Trophoblast cell (in vitro differentiated cells and primary cell): ENCODE results near the gene TRAF3IP1.

Experiments used
- DNase-seq, 2 donors: peaks; one replicate each; pipeline ENCODE4 v3.0.0-alpha.2; 2016
- H2AFZ ChIP-seq: 2 replicates; pipeline ENCODE4 v1.6.1; 2013; ENCODE audit warnings: low read length, moderate library complexity, mild to moderate bottlenecking; ENCODE audit not compliant: insufficient read depth, poor library complexity
- H2AK5ac ChIP-seq: 2 replicates; pipeline ENCODE4 v1.6.1; 2013; ENCODE audit warnings: mild to moderate bottlenecking, low read length
- H2BK120ac ChIP-seq: 2 replicates; pipeline ENCODE4 v1.6.1; 2013; ENCODE audit warnings: low read length, mild to moderate bottlenecking, moderate library complexity; ENCODE audit not compliant: insufficient read depth, poor library complexity
- H2BK12ac ChIP-seq: 2 replicates; pipeline ENCODE4 v1.6.1; 2013; ENCODE audit warnings: mild to moderate bottlenecking, low read length, moderate library complexity
- H2BK5ac ChIP-seq: 2 replicates; pipeline ENCODE4 v1.6.1; 2013; ENCODE audit warnings: low read length, low read depth, moderate library complexity, mild to moderate bottlenecking; ENCODE audit not compliant: poor library complexity
- H3K14ac ChIP-seq: 2 replicates; pipeline ENCODE4 v1.6.1; 2013; ENCODE audit warnings: mild to moderate bottlenecking, low read length
- H3K18ac ChIP-seq: 2 replicates; pipeline ENCODE4 v1.6.1; 2013; ENCODE audit warnings: mild to moderate bottlenecking, low read length
- H3K23ac ChIP-seq: 2 replicates; pipeline ENCODE4 v1.6.1; 2013; ENCODE audit warnings: low read length
- H3K27ac ChIP-seq: 2 replicates; pipeline ENCODE4 v1.5.1; 2013; ENCODE audit warnings: low read depth, mild to moderate bottlenecking, inconsistent platforms, low read length, moderate library complexity
- H3K27me3 ChIP-seq: 2 replicates; pipeline ENCODE4 v1.6.1; 2013; ENCODE audit warnings: inconsistent platforms, mild to moderate bottlenecking, low read length, moderate library complexity; ENCODE audit not compliant: insufficient read depth
- H3K36me3 ChIP-seq, 2 experiments: 1 replicate in 1 of 2; 2 replicates in 1 of 2; pipeline ENCODE4 v1.6.1; 2013; ENCODE audit warnings: low read length in 2 of 2, mild to moderate bottlenecking in 2 of 2, moderate library complexity in 1 of 2; ENCODE audit not compliant: insufficient read depth in 2 of 2, control insufficient read depth in 1 of 2
- H3K4ac ChIP-seq: 2 replicates; pipeline ENCODE4 v1.6.1; 2013; ENCODE audit warnings: low read depth, mild to moderate bottlenecking, low read length, moderate library complexity
- H3K4me1 ChIP-seq, 2 experiments: 1 replicate in 1 of 2; 2 replicates in 1 of 2; pipeline ENCODE4 v1.6.1; 2013; ENCODE audit warnings: low read length in 2 of 2, mild to moderate bottlenecking in 2 of 2, moderate library complexity in 1 of 2; ENCODE audit not compliant: insufficient read depth in 2 of 2, control insufficient read depth in 1 of 2
- H3K4me2 ChIP-seq: 2 replicates; pipeline ENCODE4 v1.6.1; 2013; ENCODE audit warnings: inconsistent platforms, mild to moderate bottlenecking, low read length, moderate library complexity
- H3K4me3 ChIP-seq: 2 replicates; pipeline ENCODE4 v1.5.1; 2013; ENCODE audit warnings: mild to moderate bottlenecking, low read depth, low read length, inconsistent platforms
- H3K79me1 ChIP-seq: one replicate; pipeline ENCODE4 v1.6.1; 2013; ENCODE audit warnings: low read length
- H3K79me2 ChIP-seq: 2 replicates; pipeline ENCODE4 v1.6.1; 2013; ENCODE audit warnings: low read length, mild to moderate bottlenecking; ENCODE audit not compliant: control insufficient read depth, insufficient read depth, poor library complexity
- H3K9ac ChIP-seq: 2 replicates; pipeline ENCODE4 v1.6.1; 2013; ENCODE audit warnings: mild to moderate bottlenecking, low read length
- H3K9me3 ChIP-seq: 2 replicates; pipeline ENCODE4 v1.6.1; 2013; ENCODE audit warnings: low read depth, mild to moderate bottlenecking, control low read depth, inconsistent platforms, low read length; ENCODE audit not compliant: insufficient read depth
- H4K12ac ChIP-seq: 2 replicates; pipeline ENCODE4 v1.6.1; 2013; ENCODE audit warnings: low read depth, mild to moderate bottlenecking, low read length, moderate library complexity
- H4K8ac ChIP-seq: 2 replicates; pipeline ENCODE4 v1.6.1; 2013; ENCODE audit warnings: low read depth, mild to moderate bottlenecking, low read length, moderate library complexity
- H4K91ac ChIP-seq: one replicate; pipeline ENCODE4 v1.6.1; 2013; ENCODE audit warnings: low read depth, mild to moderate bottlenecking, low read length, moderate library complexity
- WGBS: extraction: QIAGEN DNeasy Blood & Tissue Kit; methylation state at CpG from one replicate; pipeline ENCODE4 v1.1.7; 2013; ENCODE audit warnings: missing lambda C conversion rate; ENCODE audit not compliant: insufficient read length, insufficient coverage; ENCODE audit errors: extremely low coverage; 5-methylcytosine and 5-hydroxymethylcytosine counted together

Gene TRAF3IP1

DNA sequence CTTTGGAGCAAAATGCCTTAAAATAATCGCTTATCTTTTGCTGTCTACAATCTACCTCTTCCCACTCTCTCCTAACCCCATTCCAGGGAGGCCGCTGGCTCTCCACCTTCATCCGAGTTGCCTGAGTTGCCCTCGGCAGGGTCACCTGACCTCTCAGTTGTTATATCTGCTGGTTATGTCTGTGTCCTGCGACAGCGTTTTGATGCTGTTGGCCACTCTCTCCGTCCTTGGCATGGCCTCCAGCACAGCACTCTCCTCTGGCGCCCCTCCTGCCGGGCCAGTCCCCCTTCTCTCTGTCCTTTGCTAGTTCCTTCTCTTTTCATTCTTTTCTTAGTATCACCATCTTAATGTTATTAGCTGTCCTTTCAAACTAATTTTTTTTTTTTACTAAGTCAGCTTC, 41.6 kb downstream of the TRAF3IP1 start:
- Histone ChIP-seq H4K91ac (no peak overlapping the region), H3K36me3 (peaks cover 2 to 3% of the 10 kb centered on the region in 2 experiments), H3K27me3 (no peaks in the 10 kb centered on the region), H3K4me2 (no peak overlapping the region), H2BK120ac (no peak overlapping the region), H3K27ac (no peak overlapping the region), H4K8ac (no peak overlapping the region), H3K14ac (no peak overlapping the region), H3K18ac (no peak overlapping the region), H2BK5ac (no peak overlapping the region), H2BK12ac (no peak overlapping the region), H3K4ac (no peak overlapping the region), H3K4me3 (no peak overlapping the region), H2AFZ (no peak overlapping the region), H3K79me2 (no peaks in the 10 kb centered on the region), H3K23ac (no peak overlapping the region), H3K4me1 (no peaks in the 10 kb centered on the region), H3K79me1 (no peaks in the 10 kb centered on the region), H2AK5ac (no peak overlapping the region), H3K9me3 (no peaks in the 10 kb centered on the region), H3K9ac (no peak overlapping the region), H4K12ac (no peak overlapping the region)
- WGBS = no CpG with 5 or more reads among the region's 9 CpGs
- DNase-seq = no peak

DNA sequence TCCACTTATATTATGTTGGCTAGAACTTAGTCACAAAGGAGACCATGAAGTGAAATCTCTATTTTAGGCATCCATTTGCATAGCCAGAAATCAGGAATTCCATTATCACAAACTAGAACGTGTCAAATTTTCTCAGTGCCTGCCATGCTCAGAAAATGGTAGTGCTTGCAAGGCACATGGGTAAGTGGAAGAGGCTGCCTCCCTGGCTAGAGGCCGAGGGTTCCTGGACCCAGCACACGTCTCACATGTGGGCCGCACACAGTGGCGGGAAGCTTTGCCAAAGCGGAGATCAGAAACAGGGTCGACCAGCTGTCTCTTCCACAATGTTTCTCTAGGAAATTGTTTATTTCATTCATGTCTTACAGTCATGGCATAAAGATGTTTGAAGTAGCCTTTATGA, 42.3 kb downstream of the TRAF3IP1 start:
- Histone ChIP-seq H3K27me3 (no peaks in the 10 kb centered on the region), H2BK12ac (no peak overlapping the region), H3K79me2 (no peaks in the 10 kb centered on the region)

DNA sequence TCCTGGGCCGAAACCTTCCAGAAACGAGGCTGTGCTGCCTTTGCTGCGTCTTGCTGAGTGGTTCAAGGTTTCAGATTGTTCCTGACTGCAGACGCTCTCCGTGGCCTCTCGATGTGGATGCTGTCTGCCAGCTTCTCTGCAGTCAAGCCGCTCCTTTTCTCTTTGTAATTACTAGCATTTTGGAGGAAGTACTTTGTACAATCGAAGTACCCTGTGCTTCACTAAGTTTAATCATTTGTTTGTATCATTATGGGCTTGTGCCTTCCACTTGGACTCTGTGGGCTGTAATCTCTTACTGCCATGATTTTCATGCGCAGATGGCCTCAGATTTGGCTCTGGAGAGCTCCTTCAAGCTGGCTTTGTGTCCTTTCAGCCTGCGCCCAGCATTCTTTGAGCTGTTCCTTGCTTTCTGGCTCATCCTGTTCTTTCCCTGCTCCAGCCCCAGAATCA, 49.3 kb downstream of the TRAF3IP1 start:
- Histone ChIP-seq H3K4me2 (no peak overlapping the region), H3K4me1 (no peaks in the 10 kb centered on the region), H2AK5ac (no peak overlapping the region), H3K18ac (no peak overlapping the region), H3K14ac (no peak overlapping the region), H3K4ac (no peak overlapping the region), H3K9ac (no peak overlapping the region), H3K27me3 (no peaks in the 10 kb centered on the region), H3K36me3 (no peaks in the 10 kb centered on the region), H3K79me2 (no peaks in the 10 kb centered on the region), H4K8ac (no peak overlapping the region), H2BK12ac (no peak overlapping the region), H3K4me3 (no peak overlapping the region), H2BK120ac (no peak overlapping the region), H3K23ac (no peak overlapping the region), H4K12ac (no peak overlapping the region), H2BK5ac (no peak overlapping the region), H4K91ac (no peak overlapping the region), H3K27ac (no peak overlapping the region), H3K9me3 (no peaks in the 10 kb centered on the region), H3K79me1 (no peaks in the 10 kb centered on the region), H2AFZ (no peak overlapping the region)
- DNase-seq = no peak
- WGBS = no CpG with 5 or more reads among the region's 10 CpGs

More for the DNA sequence above, 42.3 kb downstream of the TRAF3IP1 start:
- H3K9me3 ChIP-seq = no peaks in the 10 kb centered on the region
- H4K8ac ChIP-seq = no peak overlapping the region
- H3K4me3 ChIP-seq = no peak overlapping the region
- no peak for DNase-seq
- no peak overlapping the region for H3K18ac ChIP-seq
- H3K36me3 ChIP-seq = peaks cover 1 to 2% of the 10 kb centered on the region in 2 experiments
- no peak overlapping the region for H3K4ac ChIP-seq
- H2BK120ac ChIP-seq = no peak overlapping the region
- H3K4me2 ChIP-seq = no peak overlapping the region
- H3K27ac ChIP-seq = no peak overlapping the region
- no peak overlapping the region for H2BK5ac ChIP-seq
- H3K14ac ChIP-seq = no peak overlapping the region
- H2AK5ac ChIP-seq = no peak overlapping the region
- H3K23ac ChIP-seq = no peak overlapping the region
- H3K79me1 ChIP-seq = no peaks in the 10 kb centered on the region
- H3K4me1 ChIP-seq = no peaks in the 10 kb centered on the region
- H3K9ac ChIP-seq = peak overlapping the region; percentile 52
- H4K12ac ChIP-seq = no peak overlapping the region
- WGBS = no CpG with 5 or more reads among the region's 7 CpGs
- no peak overlapping the region for H2AFZ ChIP-seq
- no peak overlapping the region for H4K91ac ChIP-seq

DNA sequence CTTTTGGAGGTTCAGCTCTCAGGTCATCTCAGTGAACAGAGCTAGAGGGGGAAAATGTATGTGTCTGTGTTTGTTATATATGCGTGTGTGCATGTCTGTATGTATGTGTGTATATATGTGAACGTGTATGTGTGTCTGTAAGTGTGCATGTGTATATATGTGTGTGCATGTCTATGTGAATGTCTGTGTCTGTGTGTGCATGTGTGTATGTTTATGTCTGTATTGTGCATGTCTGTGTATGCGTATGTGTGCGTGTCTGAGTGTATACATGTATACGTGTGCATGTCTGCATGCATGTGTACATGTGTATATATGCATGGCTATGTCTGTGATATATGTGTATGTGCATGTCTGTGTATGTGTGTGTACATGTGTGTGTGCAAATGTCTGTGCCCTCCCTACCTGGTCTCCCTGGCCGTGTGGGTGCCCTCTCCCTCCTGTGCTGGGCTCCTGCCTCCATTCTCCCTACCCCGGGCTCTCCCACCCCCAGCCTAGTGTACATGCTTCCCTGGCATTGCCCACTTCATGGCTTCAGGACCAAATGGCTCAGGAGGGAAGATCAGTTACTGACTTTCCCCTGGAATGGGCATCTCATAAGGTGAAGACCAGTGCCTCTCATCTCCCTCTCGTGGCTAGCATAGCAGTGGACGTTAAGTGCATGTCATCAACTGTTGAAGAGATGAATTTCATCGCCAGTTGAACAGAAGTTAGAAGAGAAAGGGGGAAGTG, 49.9 kb downstream of the TRAF3IP1 start:
- H3K4me2 ChIP-seq = no peak overlapping the region

More for the DNA sequence above, 49.9 kb downstream of the TRAF3IP1 start:
- Histone ChIP-seq H3K23ac (no peak overlapping the region), H3K27me3 (no peaks in the 10 kb centered on the region), H2AK5ac (no peak overlapping the region), H2BK12ac (no peak overlapping the region), H3K14ac (no peak overlapping the region), H3K27ac (no peak overlapping the region), H4K8ac (no peak overlapping the region), H3K79me2 (no peaks in the 10 kb centered on the region), H3K4ac (no peak overlapping the region), H3K4me3 (no peak overlapping the region), H2BK120ac (no peak overlapping the region), H2BK5ac (no peak overlapping the region), H3K9ac (no peak overlapping the region), H3K79me1 (no peaks in the 10 kb centered on the region), H4K12ac (no peak overlapping the region), H2AFZ (no peak overlapping the region), H4K91ac (no peak overlapping the region), H3K4me1 (no peaks in the 10 kb centered on the region), H3K9me3 (no peaks in the 10 kb centered on the region), H3K18ac (no peak overlapping the region), H3K36me3 (no peaks in the 10 kb centered on the region)
- DNase-seq = no peak
- WGBS = no CpG with 5 or more reads among the region's 10 CpGs
